Lower leg skin (tissue), 4 donors: ENCODE data around the gene PTDSS2. TPM values are rescaled to one million over a fixed set of nuclear protein-coding genes. Genes with fewer than 3 reads are reported as not detected.

Source experiments
- DNase-seq, 2 donors: peaks; one replicate each; pipeline ENCODE4 v3.0.0-alpha.2; 2019; ENCODE audit warnings: low spot score in 2 of 2
- H3K4me3 ChIP-seq: fragments of 200-600 bp; sonication (generic); 2 replicates; pipeline ENCODE4 v1.5.1; 2017; ENCODE audit warnings: mild to moderate bottlenecking, low read depth; ENCODE audit not compliant: poor library complexity, severe bottlenecking
- CTCF ChIP-seq, 3 donors: fragments of 450-650 bp; IDR thresholded peaks; one replicate each; pipeline ENCODE4 v1.5.1; 2016; ENCODE audit warnings: antibody characterized with exemption in 3 of 3, mild to moderate bottlenecking in 3 of 3, moderate library complexity in 2 of 3
- POLR2A ChIP-seq, 2 donors: fragments of 450-650 bp; IDR thresholded peaks; one replicate each; pipeline ENCODE4 v1.6.1; 2016 to 2017; ENCODE audit warnings: antibody characterized with exemption in 2 of 2, mild to moderate bottlenecking in 1 of 2, moderate library complexity in 1 of 2
- WGBS, 2 donors: methylation state at CpG; one replicate each; pipeline ENCODE4 v1.1.5; 2018; 5-methylcytosine and 5-hydroxymethylcytosine counted together
- intact Hi-C: fragments of 100-400 bp; cut with DNase I; formaldehyde crosslinking; loops from one replicate; pipeline ENCODE4 v1.15.0; 2023; ENCODE audit warnings: low total_unique reads
- total RNA-seq, 4 donors: library from RNA; depleted of rRNA; stranded (reverse); fragments of >200 nt; gene quantifications; one replicate each; pipeline ENCODE4 v1.1.0, GENCODE V29; 2016

PTDSS2 gene
- total RNA-seq, 4 donors from 2014 or later: 35.0 to 108 (median 38.7) TPM

- no peak overlapping the region for H3K4me3 ChIP-seq
Observed at GRCh38 chr11:405323-405953, 44.6 kb upstream of the PTDSS2 start.

GRCh38 chr11:405954-406795 lies 43.9 kb upstream of the PTDSS2 start:
- H3K4me3 ChIP-seq: peak overlapping the region; percentile 23
- intact Hi-C loops: loop anchor here (10.0 kb wide), 1 partner anchor 99 kb away; the partner anchor contains the start of gene RNH1
- TF ChIP-seq POLR2A (IDR thresholded peaks at IDR 0.05): no peak
- no peak for TF ChIP-seq CTCF (IDR thresholded peaks at IDR 0.05)
- WGBS, 2 donors: 36 to 47% methylated on average over 27 to 35 of the region's 47 CpGs
- DNase-seq: peak in 1 of 2 donors; percentile 87

More at GRCh38 chr11:405323-405953, 44.6 kb upstream of the PTDSS2 start:
- intact Hi-C loops: loop anchor here (10.0 kb wide), 1 partner anchor 99 kb away; the partner anchor contains the start of gene RNH1
- TF ChIP-seq POLR2A (IDR thresholded peaks at IDR 0.05) (no peak), CTCF (IDR thresholded peaks at IDR 0.05) (no peak)
- WGBS, 2 donors: 40 to 48% methylated on average over 17 of the region's 17 CpGs
- no peak for DNase-seq

GRCh38 chr11:406796-407650 lies 43.1 kb upstream of the PTDSS2 start:
- 2 to 17% methylated on average over 11 to 32 of the region's 91 CpGs for WGBS, 2 donors
- H3K4me3 ChIP-seq: peak overlapping the region; percentile 23
- intact Hi-C loops: loop anchor here (10.0 kb wide), 1 partner anchor 98 kb away; the partner anchor contains the start of gene RNH1
- DNase-seq: peak; percentile 77 to 95
- TF ChIP-seq POLR2A (IDR thresholded peaks at IDR 0.05) (no peak), CTCF (IDR thresholded peaks at IDR 0.05) (no peak)

GRCh38 chr11:407651-408123 lies 42.4 kb upstream of the PTDSS2 start:
- no peak for DNase-seq
- WGBS, 2 donors: 69 to 72% methylated on average over 15 to 28 of the region's 28 CpGs
- H3K4me3 ChIP-seq: no peak overlapping the region
- intact Hi-C loops: loop anchor here (10.0 kb wide), 1 partner anchor 97 kb away; the partner anchor contains the start of gene RNH1
- TF ChIP-seq CTCF (IDR thresholded peaks at IDR 0.05): no peak
- TF ChIP-seq POLR2A (IDR thresholded peaks at IDR 0.05): no peak
